GM12892 (cell line): ENCODE measurements around the gene DHX16.

ENCODE experiments used
- POLR2A ChIP-seq: IDR thresholded peaks from 2 replicates; pipeline ENCODE4 v1.6.1; 2011; ENCODE audit warnings: low read depth, low read length, control low read depth
- TAF1 ChIP-seq: IDR thresholded peaks from 2 replicates; pipeline ENCODE4 v1.6.1; 2011; ENCODE audit warnings: low read depth, mild to moderate bottlenecking, control low read depth, low read length, borderline replicate concordance

GRCh38 chr6:30647242-30648116, 25.3 kb downstream of the DHX16 start:
- peak; percentile 72 for TF ChIP-seq POLR2A
- peak; percentile 50; the same call in 1 of the 2 replicates for TF ChIP-seq TAF1
